Calu3 (cell line): Measurements from ENCODE around the gene GUK1. TPM values are rescaled to one million over a fixed set of nuclear protein-coding genes. Genes with fewer than 3 reads are reported as not detected.
"Not testable (repeated sequence)": the region's sequence is repeated elsewhere in the genome, so short reads cannot be mapped to it uniquely, and the experiment has no call there.

ENCODE experiments used
- BruUV-seq: library from RNA; stranded (reverse); fragments of 400-500 nt; replicated peaks from 2 replicates; lab custom pipeline; 2021; lab: Mats Ljungman, UMichigan
- CTCF ChIA-PET: fragments of 300-600 bp; sonication (Branson Sonifier 250); formaldehyde crosslinking; loops from one replicate; lab custom pipeline; 2022; ENCODE audit warnings: antibody characterized with exemption; lab: Charles Lee
- DNase-seq: peaks from one replicate; pipeline ENCODE4 v3.0.0; 2022
- H3K27ac Mint-ChIP-seq: one replicate; pipeline ENCODE4 v1.8.0; 2022; ENCODE audit warnings: mixed read lengths; ENCODE audit not compliant: unreplicated experiment
- H3K27me3 Mint-ChIP-seq: one replicate; pipeline ENCODE4 v1.8.0; 2022; ENCODE audit warnings: mixed read lengths; ENCODE audit not compliant: unreplicated experiment
- H3K36me3 Mint-ChIP-seq: one replicate; pipeline ENCODE4 v1.8.0; 2022; ENCODE audit warnings: mild to moderate bottlenecking, moderate library complexity, mixed read lengths; ENCODE audit not compliant: insufficient read depth, unreplicated experiment
- H3K4me1 Mint-ChIP-seq: one replicate; pipeline ENCODE4 v1.8.0; 2022; ENCODE audit warnings: mild to moderate bottlenecking, low read depth, mixed read lengths; ENCODE audit not compliant: unreplicated experiment
- H3K4me3 Mint-ChIP-seq: one replicate; pipeline ENCODE4 v1.8.0; 2022; ENCODE audit warnings: mild to moderate bottlenecking, low read depth, moderate library complexity, mixed read lengths; ENCODE audit not compliant: unreplicated experiment
- H3K9me3 Mint-ChIP-seq: one replicate; pipeline ENCODE4 v1.8.0; 2022; ENCODE audit warnings: low read depth, mixed read lengths; ENCODE audit not compliant: unreplicated experiment
- CTCF ChIP-seq: fragments of 200-600 bp; IDR thresholded peaks from one replicate; pipeline ENCODE4 v1.8.0; 2022; ENCODE audit warnings: antibody characterized with exemption; ENCODE audit not compliant: unreplicated experiment
- intact Hi-C: fragments of 100-400 bp; cut with micrococcal nuclease; formaldehyde crosslinking; loops from one replicate; pipeline ENCODE4 v1.10.0; 2022; ENCODE audit not compliant: unreplicated experiment
- total RNA-seq: library from RNA; stranded (reverse); gene quantifications from 2 replicates; pipeline ENCODE4 v1.2.3, GENCODE V29; 2022

GUK1 gene
- total RNA-seq, 1 experiment from 2014 or later, result 238 TPM

- Mint-ChIP-seq H3K27ac (no peak overlapping the region), H3K36me3 (peaks cover 8% of the 10 kb centered on the region), H3K27me3 (no peaks in the 10 kb centered on the region), H3K9me3 (no peaks in the 10 kb centered on the region), H3K4me1 (peaks cover 8% of the 10 kb centered on the region), H3K4me3 (no peak overlapping the region)
- CTCF ChIA-PET, result no interaction called here
- no TSS peak for BruUV-seq
- no peak for TF ChIP-seq CTCF
- no peak for DNase-seq
- intact Hi-C loops, result no loop called here
These were observed 32.8 kb downstream of the GUK1 start for GRCh38 chr1:228172591-228173527.

GRCh38 chr1:228173528-228174481, 33.7 kb downstream of the GUK1 start:
- H3K9me3 Mint-ChIP-seq, intact Hi-C loops, BruUV-seq, H3K27me3 Mint-ChIP-seq, CTCF ChIA-PET, H3K4me1 Mint-ChIP-seq, H3K27ac Mint-ChIP-seq, H3K4me3 Mint-ChIP-seq, DNase-seq, H3K36me3 Mint-ChIP-seq: not testable (repeated sequence)

GRCh38 chr1:228174482-228175315, 34.6 kb downstream of the GUK1 start:
- BruUV-seq, result no TSS peak
- H3K27ac Mint-ChIP-seq, result no peak overlapping the region
- H3K4me3 Mint-ChIP-seq, result no peak overlapping the region
- no peaks in the 10 kb centered on the region for H3K9me3 Mint-ChIP-seq
- H3K36me3 Mint-ChIP-seq, result peaks cover 8% of the 10 kb centered on the region
- H3K27me3 Mint-ChIP-seq, result no peaks in the 10 kb centered on the region
- intact Hi-C loops, result no loop called here
- peaks cover 8% of the 10 kb centered on the region for H3K4me1 Mint-ChIP-seq
- TF ChIP-seq CTCF, result no peak
- no peak for DNase-seq
- CTCF ChIA-PET, result interaction anchor here (0.8 kb wide), 1 partner anchor 8 kb away, joined by 3 read pairs; no protein-coding TSS in a partner anchor

GRCh38 chr1:228175316-228176023, 35.4 kb downstream of the GUK1 start:
- DNase-seq, result no peak
- H3K27ac Mint-ChIP-seq, result no peak overlapping the region
- no TSS peak for BruUV-seq
- H3K27me3 Mint-ChIP-seq, result no peaks in the 10 kb centered on the region
- CTCF ChIA-PET, result interaction anchor here (0.8 kb wide), 1 partner anchor 9 kb away, joined by 3 read pairs; no protein-coding TSS in a partner anchor
- H3K36me3 Mint-ChIP-seq, result peaks cover 8% of the 10 kb centered on the region
- no peaks in the 10 kb centered on the region for H3K9me3 Mint-ChIP-seq
- H3K4me3 Mint-ChIP-seq, result no peak overlapping the region
- H3K4me1 Mint-ChIP-seq, result peaks cover 8% of the 10 kb centered on the region
- intact Hi-C loops, result no loop called here
- no peak for TF ChIP-seq CTCF
